Fibroblast of the aortic adventitia (primary cell): ENCODE results near the gene MRC1. TPM values are rescaled to one million over a fixed set of nuclear protein-coding genes. Genes with fewer than 3 reads are reported as not detected.
A peak's percentile ranks its signal among the peaks of the same experiment; 100 is the strongest.

Experiments
- DNase-seq: peaks from one replicate; pipeline ENCODE4 v3.0.0-alpha.2; 2010; ENCODE audit warnings: low read depth
- H3K4me3 ChIP-seq: 2 replicates; pipeline ENCODE4 v1.5.1; 2011; ENCODE audit warnings: low read depth, mild to moderate bottlenecking, control low read depth, low read length, moderate library complexity
- total RNA-seq: library from RNA; depleted of rRNA; stranded (reverse); fragments of >200 nt; gene quantifications from 2 replicates; pipeline ENCODE4 v1.2.3, GENCODE V29; 2012; ENCODE audit warnings: low replicate concordance
- TF ChIP-seq, protein P1 (sequence below): IDR thresholded peaks from 2 replicates; pipeline ENCODE4 v1.5.1; 2011; ENCODE audit warnings: mild to moderate bottlenecking, low read length, control low read depth, inconsistent platforms; ENCODE audit not compliant: insufficient read depth

MRC1 gene
- total RNA-seq, 1 donor = 0.09 TPM

DNA sequence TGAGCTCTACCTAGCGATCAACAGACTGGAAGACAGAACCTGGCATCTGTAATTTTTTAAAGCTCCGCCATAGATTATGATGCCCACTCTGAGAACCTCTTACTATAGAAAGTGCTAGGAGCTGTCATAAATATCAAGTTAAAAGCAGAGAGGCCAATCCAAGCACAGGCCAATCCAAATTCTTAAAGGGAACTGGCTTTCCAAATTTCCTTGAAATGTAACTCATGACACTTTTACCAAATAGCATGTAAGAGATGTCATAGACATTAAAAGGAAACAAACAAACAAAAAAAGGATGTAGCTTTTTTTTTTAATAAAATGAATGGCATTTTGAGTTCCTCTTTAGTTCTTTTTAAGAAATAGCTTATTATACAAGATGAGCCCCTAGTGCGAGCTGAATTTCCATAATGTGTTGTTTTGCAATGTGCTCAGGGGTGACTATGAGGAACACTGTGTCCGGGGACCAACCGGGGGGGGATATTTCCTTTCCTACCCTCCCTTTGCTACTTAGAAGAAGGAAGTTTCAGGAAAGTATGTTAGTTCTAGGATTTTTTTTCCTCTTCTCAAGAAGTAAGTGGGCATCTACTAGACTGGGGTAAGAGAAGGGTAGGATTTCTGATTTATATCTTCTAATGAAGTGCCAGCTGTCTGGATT lies 23.7 kb upstream of the MRC1 start:
- no peak overlapping the region for H3K4me3 ChIP-seq
- no peak for DNase-seq
- TF ChIP-seq, protein P1, sequence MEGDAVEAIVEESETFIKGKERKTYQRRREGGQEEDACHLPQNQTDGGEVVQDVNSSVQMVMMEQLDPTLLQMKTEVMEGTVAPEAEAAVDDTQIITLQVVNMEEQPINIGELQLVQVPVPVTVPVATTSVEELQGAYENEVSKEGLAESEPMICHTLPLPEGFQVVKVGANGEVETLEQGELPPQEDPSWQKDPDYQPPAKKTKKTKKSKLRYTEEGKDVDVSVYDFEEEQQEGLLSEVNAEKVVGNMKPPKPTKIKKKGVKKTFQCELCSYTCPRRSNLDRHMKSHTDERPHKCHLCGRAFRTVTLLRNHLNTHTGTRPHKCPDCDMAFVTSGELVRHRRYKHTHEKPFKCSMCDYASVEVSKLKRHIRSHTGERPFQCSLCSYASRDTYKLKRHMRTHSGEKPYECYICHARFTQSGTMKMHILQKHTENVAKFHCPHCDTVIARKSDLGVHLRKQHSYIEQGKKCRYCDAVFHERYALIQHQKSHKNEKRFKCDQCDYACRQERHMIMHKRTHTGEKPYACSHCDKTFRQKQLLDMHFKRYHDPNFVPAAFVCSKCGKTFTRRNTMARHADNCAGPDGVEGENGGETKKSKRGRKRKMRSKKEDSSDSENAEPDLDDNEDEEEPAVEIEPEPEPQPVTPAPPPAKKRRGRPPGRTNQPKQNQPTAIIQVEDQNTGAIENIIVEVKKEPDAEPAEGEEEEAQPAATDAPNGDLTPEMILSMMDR = no peak

DNA sequence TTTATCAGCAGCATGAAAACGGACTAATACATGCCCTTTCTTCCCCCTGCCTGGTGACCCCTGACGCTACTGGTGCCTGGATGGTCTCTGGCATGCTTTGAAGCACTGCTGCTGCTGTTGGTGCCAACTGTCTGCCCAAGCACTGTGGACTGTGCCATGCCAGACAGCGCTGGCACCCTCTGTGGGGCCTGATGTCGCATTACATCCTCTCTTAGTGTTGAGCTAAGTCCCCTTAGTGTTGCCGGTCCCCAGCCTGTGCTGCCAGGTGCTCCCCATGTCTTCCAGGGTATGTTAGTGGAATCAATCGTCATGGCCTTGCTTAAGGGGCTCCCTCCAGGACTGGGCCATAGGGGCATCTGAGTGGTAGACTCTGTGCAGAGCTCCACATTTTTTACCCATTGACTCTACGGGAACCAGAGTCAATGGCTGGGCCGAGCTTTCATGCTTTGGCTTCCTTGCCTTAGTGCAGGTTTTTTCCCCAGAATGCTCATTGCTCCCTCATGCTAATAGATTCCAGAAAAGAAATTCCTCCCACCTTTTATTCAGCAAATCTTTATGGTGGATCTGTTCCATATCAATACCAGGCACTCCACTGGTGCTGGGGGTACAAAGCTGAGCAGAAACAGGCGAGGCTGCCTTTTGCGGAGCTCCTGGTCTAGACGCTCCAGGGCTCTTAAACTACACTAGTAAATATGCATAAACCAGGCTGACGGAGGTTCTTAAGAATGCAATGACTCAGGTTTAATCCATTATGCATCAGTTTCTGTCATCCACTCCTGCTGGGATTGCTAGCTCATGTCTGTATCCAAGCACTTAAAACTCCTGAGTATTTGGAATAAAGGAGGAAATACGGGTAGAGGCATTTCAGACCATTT lies 21.8 kb upstream of the MRC1 start:
- DNase-seq = peak; percentile 96
- H3K4me3 ChIP-seq = no peak overlapping the region
- TF ChIP-seq, protein P1 = no peak

DNA sequence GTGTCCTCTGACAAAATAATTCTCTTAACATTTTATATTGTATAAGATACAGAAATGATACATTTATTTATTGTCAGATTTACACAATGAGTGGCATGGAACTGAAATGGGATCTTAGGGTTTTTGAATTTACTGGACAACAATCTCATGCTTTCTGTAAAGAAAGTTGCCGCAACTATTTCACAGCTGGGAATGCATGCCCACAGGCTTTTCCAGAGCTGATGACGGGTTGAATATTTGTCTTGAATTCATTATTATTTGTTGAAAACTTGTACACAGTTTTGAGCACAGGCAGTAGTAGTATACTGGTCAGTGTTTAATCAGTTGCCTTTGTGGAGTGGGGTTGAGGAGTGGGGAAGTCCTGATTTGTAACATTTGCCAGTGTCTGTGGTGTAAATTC lies 20.5 kb upstream of the MRC1 start:
- no peak for DNase-seq
- H3K4me3 ChIP-seq = no peak overlapping the region
- TF ChIP-seq, protein P1 = no peak

DNA sequence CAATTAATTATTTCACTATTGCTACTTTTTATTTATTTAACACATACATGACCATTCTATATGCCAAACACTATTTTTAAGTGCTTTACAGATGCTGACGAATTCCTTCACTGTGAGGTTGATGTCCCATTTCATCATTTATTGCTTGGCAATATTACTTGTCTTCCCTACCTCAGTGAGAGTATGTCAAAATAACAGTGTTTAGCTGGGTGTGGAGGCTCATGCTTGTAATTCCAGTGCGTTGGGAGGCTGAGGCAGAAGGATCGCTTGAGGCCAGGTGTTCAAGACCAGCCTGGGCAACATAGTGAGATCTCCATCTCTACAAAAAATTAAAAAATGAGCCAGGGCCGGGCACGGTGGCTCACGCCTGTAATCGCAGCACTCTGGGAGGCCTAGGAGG lies 19.8 kb upstream of the MRC1 start:
- no peak overlapping the region for H3K4me3 ChIP-seq
- TF ChIP-seq, protein P1 = no peak

DNA sequence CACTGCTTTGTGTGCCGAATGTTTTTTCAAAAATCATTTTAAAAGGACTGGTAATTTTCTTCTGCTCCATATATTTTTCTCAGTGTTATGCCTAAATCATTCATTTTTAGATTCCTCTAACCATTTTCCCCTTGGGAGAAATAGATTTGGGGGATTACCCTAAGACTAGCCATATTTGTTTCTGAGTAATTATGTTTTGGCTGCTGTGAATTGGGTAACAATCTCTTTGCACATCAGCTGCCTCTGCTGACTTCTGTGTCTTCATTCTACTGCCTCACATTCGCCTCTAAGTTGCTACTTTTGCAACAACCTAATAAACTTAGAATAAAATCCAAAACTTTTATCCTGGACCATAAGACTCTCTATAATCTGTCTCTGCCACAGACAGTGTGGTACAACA lies 18.5 kb upstream of the MRC1 start:
- no peak overlapping the region for H3K4me3 ChIP-seq
- no peak for DNase-seq
- TF ChIP-seq, protein P1 = no peak

More for the DNA sequence above, 19.8 kb upstream of the MRC1 start:
- DNase-seq = no peak

DNA sequence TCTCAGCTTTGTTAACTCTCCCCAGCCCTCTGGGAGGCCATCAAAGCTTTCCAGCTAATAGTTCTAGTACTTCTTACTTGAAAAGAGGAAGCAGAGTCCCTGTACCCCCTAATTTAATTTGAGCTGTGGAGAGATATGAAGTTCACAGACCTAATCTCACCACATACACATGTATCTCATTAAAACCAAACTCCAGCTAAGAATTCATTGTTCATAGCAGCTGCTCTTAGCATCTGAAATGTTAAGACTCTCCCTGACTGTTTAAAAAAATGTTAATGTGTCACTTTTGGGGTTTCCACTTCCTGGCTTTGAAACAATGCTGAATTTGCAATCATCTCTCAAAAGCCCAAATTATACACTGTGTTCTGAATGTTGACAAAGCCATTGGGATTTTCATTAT lies 16.2 kb upstream of the MRC1 start:
- TF ChIP-seq, protein P1 = no peak
- no peak overlapping the region for H3K4me3 ChIP-seq
- DNase-seq = peak; percentile 31
